Spleen (tissue), 7 donors: ENCODE data around the gene CFLAR.

Experiments used
- POLR2A ChIP-seq, 3 donors: fragments of 450-650 bp; IDR thresholded peaks; one replicate each; pipeline ENCODE4 v1.5.1; 2017; ENCODE audit warnings: antibody characterized with exemption in 3 of 3, mild to moderate bottlenecking in 1 of 3
- TF ChIP-seq, protein P1 (sequence below), 11 experiments: fragments of 200-600 bp in 7 of 11; fragments of 450-650 bp in 4 of 11; sonication (generic) in 4 of 11; IDR thresholded peaks in 8 of 11; conservative IDR thresholded peaks in 3 of 11; 1 replicate in 7 of 11; 2 replicates in 4 of 11; pipeline versions ENCODE4 v1.4.0 to v1.8.0; 2016 to 2021; ENCODE audit warnings: antibody characterized with exemption in 11 of 11, inconsistent platforms in 4 of 11, mild to moderate bottlenecking in 1 of 11
- donor health status: DM: no; HTN: no; CAD: no; lungs with moderate emphysema.
- donor health status: DM: no; HTN: no; CAD: no.
- donor health status: DM: no; HTN: no; CAD: no.

DNA sequence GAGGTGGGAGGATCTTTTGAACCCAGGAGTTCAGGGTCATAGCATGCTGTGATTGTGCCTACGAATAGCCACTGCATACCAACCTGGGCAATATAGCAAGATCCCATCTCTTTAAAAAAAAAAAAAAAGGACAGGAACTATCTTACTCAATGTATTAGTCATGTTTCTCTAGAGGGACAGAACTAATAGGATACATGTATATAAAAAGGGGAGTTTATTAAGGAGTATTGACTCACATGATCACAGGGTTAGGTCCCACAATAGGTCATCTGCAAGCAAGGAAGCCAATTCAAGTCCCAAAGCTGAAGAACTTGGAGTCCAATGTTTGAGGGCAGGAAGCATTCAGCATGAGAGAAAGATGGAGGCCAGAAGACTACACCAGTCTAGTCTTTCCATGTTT, 48.2 kb downstream of the CFLAR start:
- TF ChIP-seq POLR2A (IDR thresholded peaks at IDR 0.05) = no peak
- TF ChIP-seq, protein P1, sequence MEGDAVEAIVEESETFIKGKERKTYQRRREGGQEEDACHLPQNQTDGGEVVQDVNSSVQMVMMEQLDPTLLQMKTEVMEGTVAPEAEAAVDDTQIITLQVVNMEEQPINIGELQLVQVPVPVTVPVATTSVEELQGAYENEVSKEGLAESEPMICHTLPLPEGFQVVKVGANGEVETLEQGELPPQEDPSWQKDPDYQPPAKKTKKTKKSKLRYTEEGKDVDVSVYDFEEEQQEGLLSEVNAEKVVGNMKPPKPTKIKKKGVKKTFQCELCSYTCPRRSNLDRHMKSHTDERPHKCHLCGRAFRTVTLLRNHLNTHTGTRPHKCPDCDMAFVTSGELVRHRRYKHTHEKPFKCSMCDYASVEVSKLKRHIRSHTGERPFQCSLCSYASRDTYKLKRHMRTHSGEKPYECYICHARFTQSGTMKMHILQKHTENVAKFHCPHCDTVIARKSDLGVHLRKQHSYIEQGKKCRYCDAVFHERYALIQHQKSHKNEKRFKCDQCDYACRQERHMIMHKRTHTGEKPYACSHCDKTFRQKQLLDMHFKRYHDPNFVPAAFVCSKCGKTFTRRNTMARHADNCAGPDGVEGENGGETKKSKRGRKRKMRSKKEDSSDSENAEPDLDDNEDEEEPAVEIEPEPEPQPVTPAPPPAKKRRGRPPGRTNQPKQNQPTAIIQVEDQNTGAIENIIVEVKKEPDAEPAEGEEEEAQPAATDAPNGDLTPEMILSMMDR (IDR thresholded peaks at IDR 0.05 in 8 of 11, conservative IDR thresholded peaks at IDR 0.05 in 3 of 11) = no peak
